CD4-positive, CD25-positive, alpha-beta regulatory T cell (primary cell): ENCODE data around the gene CFAP90. TPM values are rescaled to one million over a fixed set of nuclear protein-coding genes. Genes with fewer than 3 reads are reported as not detected.

Experiments
- ATAC-seq, 2 donors: fragments of 150-1000 bp; cut with Tn5 transposase; one replicate each; pipeline ENCODE4 v1.10.0; 2021; ENCODE audit warnings: low read depth in 2 of 2, moderate number of reproducible peaks in 2 of 2, moderate library complexity in 1 of 2
- DNase-seq, 3 donors: peaks; one replicate each; pipeline versions ENCODE4 v3.0.0 to v3.0.0-alpha.2; 2012 to 2022; ENCODE audit warnings: mixed read lengths in 1 of 3
- H3K27ac ChIP-seq: one replicate; pipeline ENCODE4 v1.7.0; 2013; ENCODE audit warnings: mild to moderate bottlenecking, low read length; ENCODE audit not compliant: insufficient read depth, poor library complexity, severe bottlenecking
- H3K27me3 ChIP-seq: one replicate; pipeline ENCODE4 v1.7.0; 2013; ENCODE audit warnings: low read length; ENCODE audit not compliant: control insufficient read depth, insufficient read depth
- H3K36me3 ChIP-seq: one replicate; pipeline ENCODE4 v1.7.0; 2013; ENCODE audit warnings: mild to moderate bottlenecking, low read length, moderate library complexity; ENCODE audit not compliant: control insufficient read depth, insufficient read depth
- H3K4me1 ChIP-seq: 2 replicates; pipeline ENCODE4 v1.7.0; 2013; ENCODE audit warnings: mild to moderate bottlenecking, low read length; ENCODE audit not compliant: insufficient read depth, control insufficient read depth, poor library complexity, severe bottlenecking
- H3K4me3 ChIP-seq: one replicate; pipeline ENCODE4 v1.7.0; 2013; ENCODE audit warnings: low read depth, mild to moderate bottlenecking, low read length, moderate library complexity
- H3K9me3 ChIP-seq, 2 experiments: 1 replicate in 1 of 2; 2 replicates in 1 of 2; pipeline ENCODE4 v1.7.0; 2013; ENCODE audit warnings: low read length in 2 of 2, mild to moderate bottlenecking in 1 of 2, moderate library complexity in 1 of 2; ENCODE audit not compliant: control insufficient read depth in 2 of 2
- H3K27ac Mint-ChIP-seq, 3 donors: one replicate each; pipeline ENCODE4 v1.8.0; 2020 to 2022; ENCODE audit warnings: mild to moderate bottlenecking in 3 of 3, mixed read lengths in 3 of 3, moderate library complexity in 2 of 3
- H3K27me3 Mint-ChIP-seq: one replicate; pipeline ENCODE4 v1.8.0; 2022; ENCODE audit warnings: mild to moderate bottlenecking, mixed read lengths
- H3K36me3 Mint-ChIP-seq: one replicate; pipeline ENCODE4 v1.8.0; 2020; ENCODE audit warnings: mixed read lengths
- H3K4me1 Mint-ChIP-seq, 4 donors: one replicate each; pipeline ENCODE4 v1.8.0; 2020 to 2022; ENCODE audit warnings: mixed read lengths in 4 of 4, mild to moderate bottlenecking in 1 of 4
- H3K4me3 Mint-ChIP-seq, 4 donors: one replicate each; pipeline ENCODE4 v1.8.0; 2020 to 2022; ENCODE audit warnings: mild to moderate bottlenecking in 4 of 4, mixed read lengths in 4 of 4, moderate library complexity in 3 of 4
- H3K9me3 Mint-ChIP-seq, 7 donors: one replicate each; pipeline ENCODE4 v1.8.0; 2020 to 2022; ENCODE audit warnings: mixed read lengths in 7 of 7, mild to moderate bottlenecking in 3 of 7, moderate library complexity in 2 of 7
- polyA plus RNA-seq, 4 donors: library from polyadenylated mRNA; unstranded; fragments of 300-500 nt; fragmentation: Illumina TruSeq; gene quantifications; one replicate each; pipeline ENCODE4 v1.2.3, GENCODE V29; 2021
- total RNA-seq: library from RNA; stranded (reverse); gene quantifications from one replicate; pipeline ENCODE4 v1.2.3, GENCODE V29; 2022

The CFAP90 gene
- total and polyA plus RNA-seq, 5 donors from 2014 or later = not detected

DNA sequence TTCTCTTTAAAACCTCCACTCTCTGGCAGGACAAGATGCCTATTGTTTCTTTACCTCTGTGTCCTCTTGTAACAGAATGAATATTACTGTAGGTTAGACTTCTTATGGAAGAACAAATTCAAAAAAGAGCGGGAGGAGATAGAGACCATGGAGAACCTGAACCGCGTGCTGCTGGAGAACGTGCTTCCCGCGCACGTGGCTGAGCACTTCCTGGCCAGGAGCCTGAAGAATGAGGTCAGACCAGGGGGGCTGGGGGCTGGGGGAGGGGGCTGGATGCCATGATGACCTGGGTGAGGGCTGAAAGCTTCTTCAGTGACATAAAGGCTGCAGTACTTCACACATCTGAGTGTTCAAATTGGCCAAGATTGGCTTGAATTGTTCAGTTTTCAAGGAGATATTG lies 61.4 kb downstream of the CFAP90 start:
- Mint-ChIP-seq H3K9me3 (no peaks in the 10 kb centered on the region), H3K36me3 (no peaks in the 10 kb centered on the region), H3K4me3 (no peak overlapping the region), H3K27ac (no peak overlapping the region), H3K27me3 (peaks cover 5% of the 10 kb centered on the region), H3K4me1 (no peaks in the 10 kb centered on the region)
- Histone ChIP-seq H3K4me1 (no peaks in the 10 kb centered on the region), H3K4me3 (no peak overlapping the region), H3K36me3 (no peaks in the 10 kb centered on the region), H3K27ac (no peak overlapping the region), H3K9me3 (no peaks in the 10 kb centered on the region), H3K27me3 (peaks cover 6% of the 10 kb centered on the region)
- ATAC-seq = no peak
- DNase-seq = no peak

DNA sequence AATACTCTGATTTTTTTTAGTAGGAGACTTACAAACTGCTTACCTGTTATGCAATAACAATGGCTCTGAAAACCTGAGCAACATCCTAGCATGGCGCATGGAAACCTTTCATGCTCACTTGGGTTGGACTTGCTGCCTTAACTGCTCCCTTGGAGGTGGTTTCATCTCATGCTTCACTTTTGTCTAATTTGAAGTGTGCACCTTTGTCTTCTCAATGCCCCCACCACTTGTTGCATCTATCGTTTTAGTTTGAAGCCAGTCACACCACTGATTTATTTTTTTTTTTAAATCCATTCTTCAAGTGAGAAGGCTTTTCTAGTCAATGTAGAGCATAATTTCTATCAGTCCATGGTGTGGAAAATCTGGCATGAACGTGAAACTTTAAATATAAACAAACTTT lies 63.2 kb downstream of the CFAP90 start:
- no peak overlapping the region for H3K27ac ChIP-seq
- H3K9me3 Mint-ChIP-seq = no peaks in the 10 kb centered on the region
- no peak overlapping the region for H3K27ac Mint-ChIP-seq
- peaks cover 0 to 2% (median 0%) of the 10 kb centered on the region in 4 donors for H3K4me1 Mint-ChIP-seq
- H3K9me3 ChIP-seq = no peaks in the 10 kb centered on the region
- H3K4me3 ChIP-seq = no peak overlapping the region
- H3K27me3 Mint-ChIP-seq = peaks cover 13% of the 10 kb centered on the region
- DNase-seq (no peak), ATAC-seq (no peak)
- no peak overlapping the region for H3K4me3 Mint-ChIP-seq
- no peaks in the 10 kb centered on the region for H3K36me3 Mint-ChIP-seq
- H3K27me3 ChIP-seq = peaks cover 10% of the 10 kb centered on the region
- no peaks in the 10 kb centered on the region for H3K4me1 ChIP-seq
- no peaks in the 10 kb centered on the region for H3K36me3 ChIP-seq

DNA sequence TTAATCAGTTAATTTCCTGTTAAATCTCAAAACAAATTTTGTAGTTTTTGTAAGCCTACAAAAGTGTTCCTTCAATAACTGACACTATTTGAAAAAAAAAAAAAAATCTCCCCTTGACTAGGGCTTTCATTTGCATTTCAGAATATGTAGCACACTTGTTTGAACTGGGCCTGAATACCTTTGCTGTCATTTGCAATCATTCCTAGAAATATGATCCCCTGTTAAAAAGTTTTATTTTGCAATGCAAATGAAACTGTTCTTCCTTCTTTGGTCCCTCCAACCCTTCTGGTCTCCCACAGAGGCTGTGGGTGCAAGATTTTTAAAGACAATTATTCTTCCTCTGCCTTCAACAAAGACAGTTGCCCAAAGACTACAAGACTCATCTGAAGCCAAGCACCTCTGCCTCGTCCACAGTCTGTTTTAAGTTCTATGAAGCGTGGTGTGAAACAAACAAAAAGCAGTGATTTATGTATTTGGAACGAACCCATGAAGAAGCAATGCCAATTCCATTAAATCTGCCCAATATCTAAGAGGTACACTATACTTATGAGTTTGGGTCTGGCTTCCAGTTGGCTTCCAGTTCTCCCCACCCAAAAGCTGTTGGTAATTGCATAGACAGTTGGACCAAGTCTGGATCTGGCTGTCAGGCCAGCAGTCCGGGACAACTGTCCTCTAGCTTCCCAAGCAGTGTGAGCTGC lies 66.1 kb downstream of the CFAP90 start:
- peaks cover 0 to 4% (median 0%) of the 10 kb centered on the region in 7 donors for H3K9me3 Mint-ChIP-seq
- H3K4me1 Mint-ChIP-seq = peaks cover 0 to 2% (median under 1%) of the 10 kb centered on the region in 4 donors
- ATAC-seq (no peak), DNase-seq (no peak)
- no peak overlapping the region for H3K4me3 Mint-ChIP-seq
- Histone ChIP-seq H3K4me1 (peaks cover under 1% of the 10 kb centered on the region), H3K9me3 (no peaks in the 10 kb centered on the region), H3K27ac (no peak overlapping the region), H3K36me3 (no peaks in the 10 kb centered on the region), H3K27me3 (peaks cover 11% of the 10 kb centered on the region), H3K4me3 (no peak overlapping the region)
- peaks cover 18% of the 10 kb centered on the region for H3K27me3 Mint-ChIP-seq
- H3K27ac Mint-ChIP-seq = no peak overlapping the region
- H3K36me3 Mint-ChIP-seq = no peaks in the 10 kb centered on the region

DNA sequence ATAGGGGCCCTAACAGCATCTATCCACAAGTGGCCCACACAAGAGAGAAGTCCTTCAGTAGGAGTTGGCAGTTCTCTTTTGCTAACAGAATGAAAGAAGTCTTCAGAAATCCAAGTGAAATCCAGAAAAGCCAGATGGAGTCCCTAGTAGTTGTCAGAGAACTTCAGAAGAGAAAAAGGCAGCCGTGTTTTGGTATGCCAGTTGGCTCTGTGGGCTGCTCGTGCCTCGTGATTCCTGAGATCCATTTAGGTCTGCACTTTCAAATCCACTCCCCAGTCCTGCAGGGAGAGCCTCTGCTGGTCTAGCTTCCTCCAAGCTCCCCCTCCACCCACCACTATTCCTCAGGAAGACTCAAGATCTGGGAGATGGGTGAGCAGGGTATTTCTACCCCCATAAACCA lies 69.0 kb downstream of the CFAP90 start:
- H3K4me1 Mint-ChIP-seq = peaks cover 4 to 12% (median 10%) of the 10 kb centered on the region in 4 donors
- no peaks in the 10 kb centered on the region for H3K36me3 Mint-ChIP-seq
- H3K4me1 ChIP-seq = peaks cover 13% of the 10 kb centered on the region
- H3K27ac Mint-ChIP-seq = no peak overlapping the region
- no peak overlapping the region for H3K4me3 Mint-ChIP-seq
- H3K4me3 ChIP-seq = no peak overlapping the region
- no peak for DNase-seq
- ATAC-seq = no peak
- H3K9me3 Mint-ChIP-seq = peaks cover 0 to 6% (median 0%) of the 10 kb centered on the region in 7 donors
- no peaks in the 10 kb centered on the region for H3K9me3 ChIP-seq
- peaks cover 17% of the 10 kb centered on the region for H3K27me3 ChIP-seq
- peaks cover 30% of the 10 kb centered on the region for H3K27me3 Mint-ChIP-seq
- no peak overlapping the region for H3K27ac ChIP-seq
- no peaks in the 10 kb centered on the region for H3K36me3 ChIP-seq

Other genes with a start within 250 kb of the CFAP90 start
- gene FASTKD3, start 17.9 kb upstream of the CFAP90 start, total RNA-seq = 7.0 TPM
- gene FASTKD3, start 17.9 kb upstream of the CFAP90 start, polyA plus RNA-seq = 10 to 100 TPM; 11.5 to 16.8 (median 15.6) TPM
- gene MTRR, start 18.0 kb upstream of the CFAP90 start, total RNA-seq = 101 TPM
- gene MTRR, start 18.0 kb upstream of the CFAP90 start, polyA plus RNA-seq = 10 to 100 TPM; 39.1 to 73.5 (median 52.9) TPM